Astrocyte (in vitro differentiated cells and primary cell): Measurements from ENCODE around the gene APOC3.

ENCODE experiments used
- CTCF ChIP-seq: IDR thresholded peaks from 2 replicates; pipeline ENCODE4 v1.5.1; 2011; ENCODE audit warnings: low read depth, mild to moderate bottlenecking, inconsistent platforms, low read length, moderate library complexity; ENCODE audit not compliant: insufficient read depth
- EZH2 ChIP-seq: IDR thresholded peaks from 2 replicates; pipeline ENCODE4 v1.6.1; 2012; ENCODE audit warnings: mild to moderate bottlenecking, low read length, inconsistent platforms; ENCODE audit not compliant: insufficient read depth

GRCh38 chr11:116856423-116856822, 26.7 kb downstream of the APOC3 start:
- TF ChIP-seq CTCF = no peak
- no peak for TF ChIP-seq EZH2
